Neural progenitor cell (in vitro differentiated cells): ENCODE results near the gene MAD1L1. TPM values are rescaled to one million over a fixed set of nuclear protein-coding genes. Genes with fewer than 3 reads are reported as not detected.

Experiments used
- DNase-seq: peaks from one replicate; pipeline ENCODE4 v3.0.0-alpha.2; 2016; ENCODE audit warnings: low spot score
- H2AFZ ChIP-seq: fragments of 200-600 bp; sonication (generic); replicated peaks from 2 replicates; pipeline ENCODE4 v1.6.1; 2016; ENCODE audit warnings: antibody characterized with exemption
- H3F3A ChIP-seq: fragments of 200-600 bp; sonication (generic); 2 replicates; pipeline ENCODE4 v1.6.1; 2016; ENCODE audit warnings: antibody characterized with exemption, low read depth
- H3K27ac ChIP-seq: fragments of 200-600 bp; sonication (generic); 2 replicates; pipeline ENCODE4 v1.5.1; 2016; ENCODE audit warnings: mild to moderate bottlenecking
- H3K27me3 ChIP-seq: fragments of 200-600 bp; sonication (generic); 2 replicates; pipeline ENCODE4 v1.6.1; 2016; ENCODE audit warnings: mild to moderate bottlenecking, moderate library complexity
- H3K36me3 ChIP-seq: fragments of 200-600 bp; sonication (generic); 2 replicates; pipeline ENCODE4 v1.5.1; 2016
- H3K4me1 ChIP-seq: fragments of 200-600 bp; sonication (generic); 2 replicates; pipeline ENCODE4 v1.6.1; 2016; ENCODE audit warnings: mixed run types
- H3K4me2 ChIP-seq: fragments of 200-600 bp; sonication (generic); 2 replicates; pipeline ENCODE4 v1.6.1; 2016
- H3K4me3 ChIP-seq: fragments of 200-600 bp; sonication (generic); 2 replicates; pipeline ENCODE4 v1.5.1; 2016
- H3K79me2 ChIP-seq: fragments of 200-600 bp; sonication (generic); 2 replicates; pipeline ENCODE4 v1.6.1; 2016; ENCODE audit warnings: low read depth
- H3K9ac ChIP-seq: fragments of 200-600 bp; sonication (generic); 2 replicates; pipeline ENCODE4 v1.6.1; 2016
- H3K9me3 ChIP-seq: fragments of 200-600 bp; sonication (generic); 2 replicates; pipeline ENCODE4 v1.5.1; 2016; ENCODE audit warnings: low read depth
- H4K20me1 ChIP-seq: fragments of 200-600 bp; sonication (generic); 2 replicates; pipeline ENCODE4 v1.6.1; 2016; ENCODE audit warnings: low read depth
- H3K27ac Mint-ChIP-seq: 3 replicates; pipeline ENCODE4 v1.8.0; 2021; ENCODE audit warnings: mixed read lengths
- H3K27me3 Mint-ChIP-seq: 2 replicates; pipeline ENCODE4 v1.8.0; 2022; ENCODE audit warnings: low read depth, mild to moderate bottlenecking, inconsistent platforms, moderate library complexity, mixed read lengths; ENCODE audit not compliant: insufficient read depth
- H3K36me3 Mint-ChIP-seq: 3 replicates; pipeline ENCODE4 v1.8.0; 2021; ENCODE audit warnings: mixed read lengths
- H3K4me1 Mint-ChIP-seq: 3 replicates; pipeline ENCODE4 v1.8.0; 2021; ENCODE audit warnings: mixed read lengths
- H3K4me3 Mint-ChIP-seq: 3 replicates; pipeline ENCODE4 v1.8.0; 2021; ENCODE audit warnings: mild to moderate bottlenecking, moderate library complexity, mixed read lengths
- H3K9me3 Mint-ChIP-seq: 3 replicates; pipeline ENCODE4 v1.8.0; 2020; ENCODE audit warnings: mixed read lengths
- EZH2 ChIP-seq: fragments of 200-600 bp; sonication (generic); IDR thresholded peaks from 2 replicates; pipeline ENCODE4 v1.6.1; 2017; ENCODE audit warnings: antibody characterized with exemption, mild to moderate bottlenecking, moderate library complexity
- EZH2phosphoT487 ChIP-seq: fragments of 200-600 bp; sonication (generic); IDR thresholded peaks from 2 replicates; pipeline ENCODE4 v1.6.1; 2017; ENCODE audit warnings: antibody characterized with exemption
- total RNA-seq: library from RNA; depleted of rRNA; stranded (reverse); fragments of >200 nt; gene quantifications from 2 replicates; pipeline ENCODE4 v1.2.3, GENCODE V29; 2015; ENCODE audit warnings: low replicate concordance
- TF ChIP-seq, protein P1 (sequence below): fragments of 200-600 bp; sonication (generic); IDR thresholded peaks from 2 replicates; pipeline ENCODE4 v1.5.1; 2017; ENCODE audit warnings: antibody characterized with exemption, mild to moderate bottlenecking

The MAD1L1 gene
- total RNA-seq, 1 donor from 2014 or later = 23.7 TPM

DNA sequence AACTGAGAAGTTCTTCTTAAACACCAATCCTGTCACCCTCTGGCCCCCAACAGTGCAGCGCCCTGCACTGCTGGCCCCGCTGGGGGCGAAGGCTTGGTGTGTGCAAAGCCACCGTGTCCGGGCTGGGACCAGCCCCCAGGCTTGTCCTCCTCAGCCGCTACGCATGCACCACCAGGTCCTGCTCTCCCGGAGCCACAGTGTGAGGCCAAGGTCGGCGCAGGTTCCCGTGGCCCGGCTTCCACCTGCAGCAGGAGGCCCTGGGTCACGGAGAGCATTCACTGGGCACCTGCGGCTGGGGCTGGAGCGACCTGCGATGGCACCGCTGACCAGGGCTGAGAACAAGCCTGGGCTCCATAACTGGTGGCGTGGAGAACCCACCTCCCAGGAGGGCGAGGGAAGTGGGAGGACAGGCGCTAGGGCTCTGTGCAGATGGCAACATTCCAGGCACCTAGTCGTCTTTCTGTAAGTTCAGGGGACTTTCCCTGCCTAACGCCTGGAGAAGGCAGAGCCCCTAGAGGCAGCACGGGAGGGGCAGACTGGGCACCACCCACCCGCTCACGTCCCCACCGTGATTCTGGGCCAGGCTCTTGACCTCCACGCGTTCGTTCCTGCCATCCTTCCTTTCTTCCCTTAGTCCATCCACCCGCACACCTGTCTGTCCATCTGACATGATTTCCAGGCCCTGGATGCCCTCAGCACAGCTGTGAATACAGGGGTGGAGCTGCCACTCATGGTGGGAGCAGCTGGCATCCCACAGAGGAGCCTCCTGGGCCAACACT lies 291.1 kb downstream of the MAD1L1 start:
- Histone ChIP-seq H3K79me2 (no peaks in the 10 kb centered on the region), H3F3A (peaks cover 11% of the 10 kb centered on the region), H2AFZ (no peak overlapping the region), H3K4me1 (peaks cover 22% of the 10 kb centered on the region), H3K4me2 (no peak overlapping the region), H3K27me3 (no peaks in the 10 kb centered on the region), H3K27ac (no peak overlapping the region), H3K36me3 (no peaks in the 10 kb centered on the region), H4K20me1 (peaks cover 5% of the 10 kb centered on the region), H3K4me3 (no peak overlapping the region), H3K9me3 (no peaks in the 10 kb centered on the region), H3K9ac (no peak overlapping the region)
- peaks cover 5% of the 10 kb centered on the region for H3K36me3 Mint-ChIP-seq
- no peak overlapping the region for H3K4me3 Mint-ChIP-seq
- H3K27me3 Mint-ChIP-seq = peaks cover 13% of the 10 kb centered on the region
- H3K27ac Mint-ChIP-seq = no peak overlapping the region
- no peak for DNase-seq
- TF ChIP-seq EZH2phosphoT487 (no peak), EZH2 (no peak)
- TF ChIP-seq, protein P1, sequence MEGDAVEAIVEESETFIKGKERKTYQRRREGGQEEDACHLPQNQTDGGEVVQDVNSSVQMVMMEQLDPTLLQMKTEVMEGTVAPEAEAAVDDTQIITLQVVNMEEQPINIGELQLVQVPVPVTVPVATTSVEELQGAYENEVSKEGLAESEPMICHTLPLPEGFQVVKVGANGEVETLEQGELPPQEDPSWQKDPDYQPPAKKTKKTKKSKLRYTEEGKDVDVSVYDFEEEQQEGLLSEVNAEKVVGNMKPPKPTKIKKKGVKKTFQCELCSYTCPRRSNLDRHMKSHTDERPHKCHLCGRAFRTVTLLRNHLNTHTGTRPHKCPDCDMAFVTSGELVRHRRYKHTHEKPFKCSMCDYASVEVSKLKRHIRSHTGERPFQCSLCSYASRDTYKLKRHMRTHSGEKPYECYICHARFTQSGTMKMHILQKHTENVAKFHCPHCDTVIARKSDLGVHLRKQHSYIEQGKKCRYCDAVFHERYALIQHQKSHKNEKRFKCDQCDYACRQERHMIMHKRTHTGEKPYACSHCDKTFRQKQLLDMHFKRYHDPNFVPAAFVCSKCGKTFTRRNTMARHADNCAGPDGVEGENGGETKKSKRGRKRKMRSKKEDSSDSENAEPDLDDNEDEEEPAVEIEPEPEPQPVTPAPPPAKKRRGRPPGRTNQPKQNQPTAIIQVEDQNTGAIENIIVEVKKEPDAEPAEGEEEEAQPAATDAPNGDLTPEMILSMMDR = no peak
- peaks cover 12% of the 10 kb centered on the region for H3K9me3 Mint-ChIP-seq
- peaks cover 29% of the 10 kb centered on the region for H3K4me1 Mint-ChIP-seq

- H3K36me3 ChIP-seq = no peaks in the 10 kb centered on the region
- H3K4me3 Mint-ChIP-seq = no peak overlapping the region
- H3K9me3 Mint-ChIP-seq = peaks cover 14% of the 10 kb centered on the region
- H3K79me2 ChIP-seq = no peaks in the 10 kb centered on the region
- H2AFZ ChIP-seq = no peak overlapping the region
- peaks cover 5% of the 10 kb centered on the region for H3K36me3 Mint-ChIP-seq
- H3K4me1 ChIP-seq = peaks cover 22% of the 10 kb centered on the region
- H3K27ac ChIP-seq = no peak overlapping the region
- TF ChIP-seq EZH2phosphoT487 = no peak
- TF ChIP-seq, protein P1 = no peak
- no peak for TF ChIP-seq EZH2
- no peak overlapping the region for H3K27ac Mint-ChIP-seq
- no peaks in the 10 kb centered on the region for H3K9me3 ChIP-seq
- no peak overlapping the region for H3K9ac ChIP-seq
- H3K4me3 ChIP-seq = no peak overlapping the region
- peaks cover 13% of the 10 kb centered on the region for H3K27me3 Mint-ChIP-seq
- peaks cover 11% of the 10 kb centered on the region for H3F3A ChIP-seq
- H3K4me1 Mint-ChIP-seq = peaks cover 29% of the 10 kb centered on the region
- no peaks in the 10 kb centered on the region for H3K27me3 ChIP-seq
- no peak for DNase-seq
- H4K20me1 ChIP-seq = peaks cover 5% of the 10 kb centered on the region
- H3K4me2 ChIP-seq = no peak overlapping the region
Measured at GRCh38 chr7:1940863-1941262, 291.9 kb downstream of the MAD1L1 start.

GRCh38 chr7:1940402-1940786 lies 292.4 kb downstream of the MAD1L1 start:
- Histone ChIP-seq H3K79me2 (no peaks in the 10 kb centered on the region), H3F3A (peaks cover 11% of the 10 kb centered on the region), H3K4me2 (no peak overlapping the region), H3K4me1 (peaks cover 22% of the 10 kb centered on the region), H4K20me1 (peaks cover 5% of the 10 kb centered on the region), H3K27me3 (no peaks in the 10 kb centered on the region), H3K27ac (no peak overlapping the region), H3K9ac (no peak overlapping the region), H3K9me3 (no peaks in the 10 kb centered on the region), H3K36me3 (no peaks in the 10 kb centered on the region), H3K4me3 (no peak overlapping the region), H2AFZ (no peak overlapping the region)
- H3K4me1 Mint-ChIP-seq = peaks cover 29% of the 10 kb centered on the region
- peaks cover 7% of the 10 kb centered on the region for H3K36me3 Mint-ChIP-seq
- no peak for DNase-seq
- H3K9me3 Mint-ChIP-seq = peaks cover 14% of the 10 kb centered on the region
- H3K27ac Mint-ChIP-seq = no peak overlapping the region
- TF ChIP-seq, protein P1 = no peak
- TF ChIP-seq EZH2phosphoT487 = no peak
- no peak for TF ChIP-seq EZH2
- H3K27me3 Mint-ChIP-seq = peaks cover 13% of the 10 kb centered on the region
- no peak overlapping the region for H3K4me3 Mint-ChIP-seq
